K562 (cell line): ENCODE data around the gene PSMC1. TPM values are rescaled to one million over a fixed set of nuclear protein-coding genes. Genes with fewer than 3 reads are reported as not detected.
"Not testable (repeated sequence)": the region's sequence is repeated elsewhere in the genome, so short reads cannot be mapped to it uniquely, and the experiment has no call there.

ENCODE experiments used
- ATAC-seq: fragments of 200-7000 bp; cut with Tn5 transposase; 3 replicates; pipeline ENCODE4 v1.9.1; 2020; ENCODE audit warnings: moderate library complexity
- BruUV-seq: library from RNA; stranded (reverse); fragments of 400-500 nt; replicated peaks from 2 replicates; lab custom pipeline; 2021; lab: Mats Ljungman, UMichigan
- CTCF ChIA-PET: fragments of 300-600 bp; formaldehyde crosslinking; extraction: SDS; loops from one replicate; lab custom pipeline; 2021; ENCODE audit warnings: low intra/inter-chr PET ratio; lab: Yijun Ruan, JAX
- POLR2A ChIA-PET: fragments of 300-600, 350-650 bp; sonication (Branson Sonifier 250); formaldehyde crosslinking; extraction: SDS; loops from one replicate; lab custom pipeline; 2021; ENCODE audit warnings: antibody characterized with exemption, inconsistent platforms; lab: Yijun Ruan, JAX
- DNase-seq, 4 experiments: peaks; one replicate each; pipeline versions ENCODE4 v3.0.0 to v3.0.0-alpha.2; 2011 to 2018; ENCODE audit warnings: low spot score in 3 of 4, mixed read lengths in 3 of 4; ENCODE audit errors: extremely low read depth in 1 of 4
- FAIRE-seq: peaks from 2 replicates; lab custom pipeline; 2011; peaks lifted over from hg19 to GRCh38; lab: Jason Lieb, UNC
- H2AFZ ChIP-seq: 2 replicates; pipeline ENCODE4 v1.6.0; 2011; ENCODE audit warnings: low read depth, low read length, control low read depth, inconsistent platforms
- H3K27ac ChIP-seq: fragments of 200-600 bp; 3 replicates; pipeline ENCODE4 v1.8.0; 2011; ENCODE audit warnings: low read depth, mild to moderate bottlenecking, control low read depth, inconsistent platforms, low read length, moderate library complexity, mixed read lengths; ENCODE audit errors: extremely low read depth
- H3K27me3 ChIP-seq, 2 experiments: fragments of 300-600 bp in 1 of 2; 2 replicates in 1 of 2; 3 replicates in 1 of 2; pipeline versions ENCODE4 v1.6.0 to v1.8.0; 2011; ENCODE audit warnings: inconsistent platforms in 2 of 2, low read length in 2 of 2, mild to moderate bottlenecking in 1 of 2, mixed read lengths in 1 of 2, moderate library complexity in 1 of 2; ENCODE audit not compliant: control insufficient read depth in 2 of 2, insufficient read depth in 2 of 2
- H3K36me3 ChIP-seq: fragments of 300-600 bp; 3 replicates; pipeline ENCODE4 v1.8.0; 2011; ENCODE audit warnings: mild to moderate bottlenecking, low read length, inconsistent platforms; ENCODE audit not compliant: control insufficient read depth, insufficient read depth
- H3K4me1 ChIP-seq, 2 experiments: fragments of 200-600 bp in 1 of 2; replicated peaks in 1 of 2; 2 replicates in 1 of 2; 3 replicates in 1 of 2; pipeline versions ENCODE4 v1.5.1 to v1.8.0; 2011; ENCODE audit warnings: inconsistent platforms in 2 of 2, low read length in 2 of 2, mild to moderate bottlenecking in 1 of 2, mixed read lengths in 1 of 2, moderate library complexity in 1 of 2; ENCODE audit not compliant: control insufficient read depth in 2 of 2, insufficient read depth in 2 of 2
- H3K4me2 ChIP-seq: 2 replicates; pipeline ENCODE4 v1.6.1; 2011; ENCODE audit warnings: low read length, control low read depth, inconsistent platforms, mixed read lengths; ENCODE audit not compliant: insufficient read depth
- H3K4me3 ChIP-seq: fragments of 200-600 bp; sonication (generic), shearing (Covaris generic); 2 replicates; pipeline ENCODE4 v1.5.1; 2016; ENCODE audit warnings: control low read depth, inconsistent platforms
- H3K79me2 ChIP-seq: fragments of 200-600 bp; 3 replicates; pipeline ENCODE4 v1.8.0; 2011; ENCODE audit warnings: low read length, inconsistent platforms; ENCODE audit not compliant: control insufficient read depth, insufficient read depth
- H3K9ac ChIP-seq, 2 experiments: 2 replicates each; pipeline versions ENCODE4 v1.6.0 to v1.6.1; 2011; ENCODE audit warnings: low read depth in 2 of 2, low read length in 2 of 2, control low read depth in 1 of 2, inconsistent platforms in 1 of 2, mild to moderate bottlenecking in 1 of 2, mixed read lengths in 1 of 2; ENCODE audit not compliant: insufficient read depth in 1 of 2
- H3K9me1 ChIP-seq: one replicate; pipeline ENCODE4 v1.6.0; 2011; ENCODE audit warnings: inconsistent platforms, mild to moderate bottlenecking, low read length, moderate library complexity; ENCODE audit not compliant: control insufficient read depth, insufficient read depth
- H3K9me3 ChIP-seq: replicated peaks from 2 replicates; pipeline ENCODE4 v1.5.1; 2011; ENCODE audit warnings: low read depth, low read length, inconsistent platforms; ENCODE audit not compliant: control insufficient read depth, insufficient read depth
- H4K20me1 ChIP-seq: replicated peaks from 2 replicates; pipeline ENCODE4 v1.6.1; 2011; ENCODE audit warnings: low read length, inconsistent platforms, mixed read lengths; ENCODE audit not compliant: control insufficient read depth, insufficient read depth
- CBX2 ChIP-seq: fragments of 200-600 bp; sonication (generic); IDR thresholded peaks from one replicate; pipeline ENCODE4 v1.6.1; 2012; ENCODE audit warnings: mild to moderate bottlenecking, low read length, inconsistent platforms; ENCODE audit not compliant: insufficient read depth, poor library complexity, severe bottlenecking
- HNRNPL ChIP-seq: fragments of 200-400 bp; formaldehyde crosslinking; IDR thresholded peaks from 2 replicates; pipeline ENCODE4 v1.6.1; 2017; ENCODE audit warnings: low read depth, mild to moderate bottlenecking, low read length
- NCOA4 ChIP-seq: fragments of 450-650 bp; IDR thresholded peaks from 2 replicates; pipeline ENCODE4 v1.6.1; 2018; ENCODE audit warnings: mild to moderate bottlenecking; ENCODE audit not compliant: partially characterized antibody
- SPI1 ChIP-seq: IDR thresholded peaks from 2 replicates; pipeline ENCODE4 v1.6.1; 2011; ENCODE audit warnings: low read depth, low read length, control low read depth, borderline replicate concordance
- THAP7 ChIP-seq: fragments of 250-450 bp; sonication (Bioruptor Pico); IDR thresholded peaks from 2 replicates; pipeline ENCODE4 v1.5.0; 2021
- ZNF212 ChIP-seq: fragments of 450-650 bp; formaldehyde crosslinking; IDR thresholded peaks from 2 replicates; pipeline ENCODE4 v1.4.0; 2020; ENCODE audit warnings: mild to moderate bottlenecking
- ZNF79 ChIP-seq: fragments of 250-450 bp; sonication (Bioruptor Pico); IDR thresholded peaks from 2 replicates; pipeline ENCODE4 v1.4.0; 2020; ENCODE audit warnings: low read depth, mild to moderate bottlenecking, moderate library complexity
- WGBS: fragments of 100-300 bp; shearing (Covaris generic); methylation state at CpG from one replicate; pipeline ENCODE4 v1.1.6; 2016; ENCODE audit warnings: low coverage, mixed read lengths; ENCODE audit not compliant: insufficient coverage; ENCODE audit errors: missing lambda C conversion rate; 5-methylcytosine and 5-hydroxymethylcytosine counted together
- in situ Hi-C: fragments of 300-500 bp; cut with MboI; formaldehyde crosslinking; loops from 4 replicates; pipeline ENCODE4 v1.15.0; 2018; ENCODE audit warnings: inconsistent platforms, mixed read lengths
- intact Hi-C: fragments of 100-400 bp; cut with micrococcal nuclease; formaldehyde crosslinking; loops from 2 replicates; pipeline ENCODE4 v1.14.2; 2022
- polyA plus RNA-seq, 8 experiments: library from polyadenylated mRNA; depleted of rRNA in 4 of 8; stranded (reverse) in 5 of 8; unstranded in 3 of 8; fragments of >200 nt; fragmentation: Nextera tagmentation in 2 of 8; fragmentation: Illumina TruSeq in 1 of 8; extraction: Ambion mirVana in 2 of 8; extraction: Trizol in 1 of 8; gene quantifications; 2 replicates each; pipeline versions ENCODE4 v1.2.1 to v1.2.3, GENCODE V29; 2011 to 2014; ENCODE audit warnings: inconsistent platforms in 1 of 8, missing spikeins in 1 of 8
- total RNA-seq, 7 experiments: library from RNA; depleted of rRNA in 6 of 7; stranded (reverse); fragments of >200 nt in 6 of 7; fragmentation: Illumina TruSeq in 2 of 7; extraction: Trizol in 2 of 7; gene quantifications; 2 replicates each; pipeline versions ENCODE4 v1.2.1 to v1.2.3, GENCODE V29; 2011 to 2021; ENCODE audit warnings: low replicate concordance in 1 of 7

The PSMC1 gene
- total and polyA plus RNA-seq, 9 of the 15 experiments (the other 6 are each of a cell fraction or from before 2014, with no cell fraction given), result 87.8 to 276 (median 165) TPM

- TF ChIP-seq ZNF212, result no peak
- TF ChIP-seq SPI1, result no peak
- no peak for TF ChIP-seq NCOA4
These were observed 43.1 kb upstream of the PSMC1 start (continued) for GRCh38 chr14:90213099-90213748.

GRCh38 chr14:90228478-90228877, 27.9 kb upstream of the PSMC1 start:
- no peaks in the 10 kb centered on the region for H3K9me1 ChIP-seq
- in situ Hi-C loops (loop anchor here (25.0 kb wide), 1 partner anchor 291 kb away; no protein-coding TSS in a partner anchor), intact Hi-C loops (no loop called here)
- H3K9me3 ChIP-seq, result no peaks in the 10 kb centered on the region
- H3K4me3 ChIP-seq, result no peak overlapping the region
- H3K27ac ChIP-seq, result no peak overlapping the region
- TF ChIP-seq HNRNPL (no peak), THAP7 (CRISPR knock-in tag) (no peak), CBX2 (no peak), ZNF79 (CRISPR knock-in tag) (no peak)
- DNase-seq (no peak), ATAC-seq (no peak), FAIRE-seq (no peak)
- CTCF ChIA-PET, result no interaction called here
- no peak overlapping the region for H3K4me2 ChIP-seq
- H3K27me3 ChIP-seq, result no peaks in the 10 kb centered on the region
- POLR2A ChIA-PET, result interaction anchor here (0.7 kb wide), 1 partner anchor 95 kb away, joined by 5 read pairs; no protein-coding TSS in a partner anchor
- no peaks in the 10 kb centered on the region for H3K79me2 ChIP-seq
- no peak overlapping the region for H2AFZ ChIP-seq
- no peak overlapping the region for H3K9ac ChIP-seq
- 0% methylated on average over 4 of the region's 4 CpGs for WGBS
- no peaks in the 10 kb centered on the region for H4K20me1 ChIP-seq
- H3K4me1 ChIP-seq, result no peaks in the 10 kb centered on the region
- BruUV-seq, result no TSS peak
- H3K36me3 ChIP-seq, result no peaks in the 10 kb centered on the region

- WGBS, result 0% methylated on average over 1 of the region's 1 CpG
- H3K79me2 ChIP-seq, H3K27ac ChIP-seq, H3K36me3 ChIP-seq, H3K9me3 ChIP-seq, H3K9ac ChIP-seq, ATAC-seq, H3K4me3 ChIP-seq, CTCF ChIA-PET, H3K9me1 ChIP-seq, POLR2A ChIA-PET, H2AFZ ChIP-seq, H4K20me1 ChIP-seq, BruUV-seq, H3K27me3 ChIP-seq, H3K4me2 ChIP-seq, FAIRE-seq, H3K4me1 ChIP-seq, DNase-seq: not testable (repeated sequence)
- in situ Hi-C loops, result loop anchor here (25.0 kb wide), 1 partner anchor 293 kb away; no protein-coding TSS in a partner anchor
- intact Hi-C loops, result loop anchor here (10.0 kb wide), 1 partner anchor 155 kb away; no protein-coding TSS in a partner anchor
These were observed 26.4 kb upstream of the PSMC1 start for GRCh38 chr14:90229942-90230341.
